ENCODE data around the gene EVI2A.

- TF ChIP-seq CTCF (IDR thresholded peaks at IDR 0.05; ENCODE audit: insufficient read depth, low read length) = no peak
- TF ChIP-seq, protein P1, sequence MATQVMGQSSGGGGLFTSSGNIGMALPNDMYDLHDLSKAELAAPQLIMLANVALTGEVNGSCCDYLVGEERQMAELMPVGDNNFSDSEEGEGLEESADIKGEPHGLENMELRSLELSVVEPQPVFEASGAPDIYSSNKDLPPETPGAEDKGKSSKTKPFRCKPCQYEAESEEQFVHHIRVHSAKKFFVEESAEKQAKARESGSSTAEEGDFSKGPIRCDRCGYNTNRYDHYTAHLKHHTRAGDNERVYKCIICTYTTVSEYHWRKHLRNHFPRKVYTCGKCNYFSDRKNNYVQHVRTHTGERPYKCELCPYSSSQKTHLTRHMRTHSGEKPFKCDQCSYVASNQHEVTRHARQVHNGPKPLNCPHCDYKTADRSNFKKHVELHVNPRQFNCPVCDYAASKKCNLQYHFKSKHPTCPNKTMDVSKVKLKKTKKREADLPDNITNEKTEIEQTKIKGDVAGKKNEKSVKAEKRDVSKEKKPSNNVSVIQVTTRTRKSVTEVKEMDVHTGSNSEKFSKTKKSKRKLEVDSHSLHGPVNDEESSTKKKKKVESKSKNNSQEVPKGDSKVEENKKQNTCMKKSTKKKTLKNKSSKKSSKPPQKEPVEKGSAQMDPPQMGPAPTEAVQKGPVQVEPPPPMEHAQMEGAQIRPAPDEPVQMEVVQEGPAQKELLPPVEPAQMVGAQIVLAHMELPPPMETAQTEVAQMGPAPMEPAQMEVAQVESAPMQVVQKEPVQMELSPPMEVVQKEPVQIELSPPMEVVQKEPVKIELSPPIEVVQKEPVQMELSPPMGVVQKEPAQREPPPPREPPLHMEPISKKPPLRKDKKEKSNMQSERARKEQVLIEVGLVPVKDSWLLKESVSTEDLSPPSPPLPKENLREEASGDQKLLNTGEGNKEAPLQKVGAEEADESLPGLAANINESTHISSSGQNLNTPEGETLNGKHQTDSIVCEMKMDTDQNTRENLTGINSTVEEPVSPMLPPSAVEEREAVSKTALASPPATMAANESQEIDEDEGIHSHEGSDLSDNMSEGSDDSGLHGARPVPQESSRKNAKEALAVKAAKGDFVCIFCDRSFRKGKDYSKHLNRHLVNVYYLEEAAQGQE (IDR thresholded peaks at IDR 0.05; ENCODE audit: insufficient replicate concordance, low read depth) = no peak
- no peak for TF ChIP-seq SPI1 (IDR thresholded peaks at IDR 0.05; ENCODE audit: borderline replicate concordance, low read depth)
- no peak for TF ChIP-seq GABPA (IDR thresholded peaks at IDR 0.05; ENCODE audit: low read depth)
These were observed 47.9 kb downstream of the EVI2A start for GRCh38 chr17:31273516-31273915.
